Heart left ventricle (tissue), 16 donors: ENCODE results near the gene BCR. TPM values are rescaled to one million over a fixed set of nuclear protein-coding genes. Genes with fewer than 3 reads are reported as not detected.

ENCODE experiments used
- ATAC-seq, 4 donors: fragments of 200-7000 bp; cut with Tn5 transposase; one replicate each; pipeline ENCODE4 v1.9.1; 2020 to 2022; ENCODE audit warnings: moderate library complexity in 4 of 4, mild to moderate bottlenecking in 3 of 4, moderate number of reproducible peaks in 1 of 4
- DNase-seq, 5 donors: peaks; one replicate each; pipeline ENCODE4 v3.0.0-alpha.2; 2020
- H3K27ac ChIP-seq, 12 donors: fragments of 200-600 bp; sonication (generic) in 4 of 12; one replicate each; pipeline versions ENCODE4 v1.5.0 to v1.8.0; 2016 to 2022; ENCODE audit warnings: mild to moderate bottlenecking in 2 of 12
- H3K27me3 ChIP-seq, 9 donors: fragments of 200-600 bp; sonication (generic) in 2 of 9; one replicate each; pipeline versions ENCODE4 v1.5.1 to v1.8.0; 2016 to 2022; ENCODE audit warnings: mild to moderate bottlenecking in 3 of 9
- H3K36me3 ChIP-seq, 9 donors: fragments of 200-600 bp; sonication (generic) in 2 of 9; one replicate each; pipeline versions ENCODE4 v1.5.0 to v1.8.0; 2018 to 2022; ENCODE audit warnings: mild to moderate bottlenecking in 2 of 9
- H3K4me1 ChIP-seq, 12 donors: fragments of 200-600 bp; sonication (generic) in 4 of 12; one replicate each; pipeline versions ENCODE4 v1.5.0 to v1.8.0; 2016 to 2022; ENCODE audit warnings: mild to moderate bottlenecking in 3 of 12
- H3K4me3 ChIP-seq, 12 donors: fragments of 200-600 bp; sonication (generic) in 4 of 12; one replicate each; pipeline versions ENCODE4 v1.5.0 to v1.8.0; 2017 to 2022; ENCODE audit warnings: mild to moderate bottlenecking in 9 of 12, moderate library complexity in 4 of 12
- H3K9me3 ChIP-seq, 12 donors: fragments of 200-600 bp; sonication (generic) in 4 of 12; one replicate each; pipeline versions ENCODE4 v1.5.0 to v1.8.0; 2016 to 2022; ENCODE audit warnings: mild to moderate bottlenecking in 1 of 12
- CTCF ChIP-seq, 12 donors: fragments of 200-600 bp; sonication (generic) in 4 of 12; IDR thresholded peaks; one replicate each; pipeline versions ENCODE4 v1.5.0 to v1.8.0; 2018 to 2022; ENCODE audit warnings: antibody characterized with exemption in 12 of 12, mild to moderate bottlenecking in 5 of 12
- POLR2A ChIP-seq, 2 donors: fragments of 450-650 bp; IDR thresholded peaks; one replicate each; pipeline ENCODE4 v1.6.1; 2017; ENCODE audit warnings: antibody characterized with exemption in 2 of 2, mild to moderate bottlenecking in 2 of 2, moderate library complexity in 2 of 2
- whole genome bisulfite sequencing, 4 donors: extraction: QIAGEN DNeasy Blood & Tissue Kit in 2 of 4; methylation state at CpG; one replicate each; pipeline versions ENCODE4 v1.1.5 to v1.1.7; 2013 to 2018; 5-methylcytosine and 5-hydroxymethylcytosine counted together
- intact Hi-C, 10 donors: fragments of 100-400 bp; cut with DNase I; formaldehyde crosslinking; loops; one replicate each; pipeline versions ENCODE4 v1.11.1 to v1.14.2; 2022
- polyA plus RNA-seq, 2 donors: library from polyadenylated mRNA; stranded (reverse); fragments of 200-250 nt; gene quantifications; one replicate each; pipeline ENCODE4 v1.2.3, GENCODE V29; 2013
- total RNA-seq, 9 donors: library from RNA; depleted of rRNA in 2 of 9; stranded (reverse); fragments of >200 nt in 2 of 9; fragmentation: NEBNext Ultra II Directional in 3 of 9; extraction: Animal tissue kit (Norgen Biotek cat#: 25700) in 3 of 9; gene quantifications; one replicate each; pipeline versions ENCODE4 v1.1.0 to v1.2.4, GENCODE V29; 2016 to 2023
- donor health status: ischemic (EF 13 %, LVEDD 7.1; RV severe dilation, severe dysfunction).
- donor health status: healthy with polysubstance abuse.
- donor health status: DM: no; HTN: yes; CAD: no.
- donor health status: DM: no; HTN: no; CAD: no.
- donor health status: ischemic (EF 25% LVEDD 6.9; RV normal size, moderate dysfunction).
- donor health status: ischemic (EF 25% LVEDD 5.7; RV mildly dilated, moderate dysfunction).
- donor health status: healthy.
- donor health status: DM: yes; HTN: yes; CAD: no.
- donor health status: ischemic (EF 35%, LVEDD 5.7; RV mildly dilated, moderate dysfunction).
- donor health status: nonischemic (EF 11% LVEDD 7.7; RV severe dilation, severe dysfunction).
- donor health status: DM: yes; HTN: yes; CAD: no.
- donor health status: PGD.
- donor health status: ischemic (EF 29% LVEDD 5.4; RV normal size, mild dysfunction).
- donor health status: nonischemic (EF 23%, LVEDD 6.1; RV moderate dilation, normal function).

Gene BCR
- total and polyA plus RNA-seq, 11 donors: 12.6 to 51.1 (median 28.7) TPM

GRCh38 chr22:23151827-23152226 is 28.5 kb upstream of the BCR start:
- TF ChIP-seq POLR2A (IDR thresholded peaks at IDR 0.05): no peak
- no peak for TF ChIP-seq CTCF (IDR thresholded peaks at IDR 0.05)
- Histone ChIP-seq H3K36me3 (no peaks in the 10 kb centered on the region), H3K27ac (no peak overlapping the region), H3K9me3 (no peaks in the 10 kb centered on the region), H3K27me3 (peaks cover 0 to 4% (median 0%) of the 10 kb centered on the region in 9 donors), H3K4me3 (no peak overlapping the region), H3K4me1 (peaks cover 0 to 17% (median 0%) of the 10 kb centered on the region in 12 donors)
- intact Hi-C loops: no loop called here
- ATAC-seq: no peak
- 94 to 97% (median 95%) methylated on average over 7 to 16 of the region's 16 CpGs for WGBS, 4 donors
- no peak for DNase-seq

- no peak overlapping the region for H3K4me3 ChIP-seq
- intact Hi-C loops: no loop called here
- no peaks in the 10 kb centered on the region for H3K9me3 ChIP-seq
- peaks cover 0 to 4% (median 0%) of the 10 kb centered on the region in 9 donors for H3K27me3 ChIP-seq
- DNase-seq (no peak), ATAC-seq (peak in 1 of 4 donors; percentile 54)
- H3K36me3 ChIP-seq: no peaks in the 10 kb centered on the region
- peak overlapping the region in 1 of 12 donors; percentile 46 for H3K27ac ChIP-seq
- H3K4me1 ChIP-seq: peaks cover 0 to 17% (median 0%) of the 10 kb centered on the region in 12 donors
- 75 to 87% (median 84%) methylated on average over 16 to 19 of the region's 19 CpGs for WGBS, 4 donors
- TF ChIP-seq POLR2A (IDR thresholded peaks at IDR 0.05) (no peak), CTCF (IDR thresholded peaks at IDR 0.05) (no peak)
These were observed 27.8 kb upstream of the BCR start for GRCh38 chr22:23152238-23153114.

GRCh38 chr22:23153994-23154393 is 26.3 kb upstream of the BCR start:
- Histone ChIP-seq H3K36me3 (no peaks in the 10 kb centered on the region), H3K9me3 (no peaks in the 10 kb centered on the region), H3K27ac (no peak overlapping the region), H3K4me3 (no peak overlapping the region), H3K4me1 (peaks cover 0 to 17% (median 0%) of the 10 kb centered on the region in 12 donors), H3K27me3 (peaks cover 0 to 4% (median 0%) of the 10 kb centered on the region in 9 donors)
- intact Hi-C loops: no loop called here
- TF ChIP-seq POLR2A (IDR thresholded peaks at IDR 0.05): no peak
- TF ChIP-seq CTCF (IDR thresholded peaks at IDR 0.05): no peak
- ATAC-seq (no peak), DNase-seq (no peak)
- 78 to 91% (median 84%) methylated on average over 7 of the region's 7 CpGs for WGBS, 4 donors

- ATAC-seq (no peak), DNase-seq (no peak)
- TF ChIP-seq CTCF (IDR thresholded peaks at IDR 0.05) (no peak), POLR2A (IDR thresholded peaks at IDR 0.05) (no peak)
- peaks cover 0 to 4% (median 0%) of the 10 kb centered on the region in 9 donors for H3K27me3 ChIP-seq
- H3K9me3 ChIP-seq: no peaks in the 10 kb centered on the region
- 86 to 90% (median 88%) methylated on average over 5 of the region's 5 CpGs for WGBS, 4 donors
- intact Hi-C loops: no loop called here
- no peaks in the 10 kb centered on the region for H3K36me3 ChIP-seq
- no peak overlapping the region for H3K4me3 ChIP-seq
- peaks cover 0 to 17% (median 0%) of the 10 kb centered on the region in 12 donors for H3K4me1 ChIP-seq
- H3K27ac ChIP-seq: no peak overlapping the region
These were observed 25.8 kb upstream of the BCR start for GRCh38 chr22:23154461-23154860.
